T-helper 1 cell treated with Interleukin-12 subunit alpha and Interleukin-12 subunit beta and Interleukin-4 antibody, amounts not matched to agents 30 ng/mL and 1 ng/mL, for 36 hours (primary cell): ENCODE results near the gene RNF5. TPM values are rescaled to one million over a fixed set of nuclear protein-coding genes. Genes with fewer than 3 reads are reported as not detected.
"Not testable (repeated sequence)": the region's sequence is repeated elsewhere in the genome, so short reads cannot be mapped to it uniquely, and the experiment has no call there.

ENCODE experiments used
- intact Hi-C: fragments of 100-400 bp; cut with micrococcal nuclease; formaldehyde crosslinking; loops from one replicate; pipeline ENCODE4 v1.15.1; 2024
- total RNA-seq: library from RNA; stranded (reverse); gene quantifications from 2 replicates; pipeline ENCODE4 v1.2.3, GENCODE V29; 2022

The RNF5 gene, protein sequence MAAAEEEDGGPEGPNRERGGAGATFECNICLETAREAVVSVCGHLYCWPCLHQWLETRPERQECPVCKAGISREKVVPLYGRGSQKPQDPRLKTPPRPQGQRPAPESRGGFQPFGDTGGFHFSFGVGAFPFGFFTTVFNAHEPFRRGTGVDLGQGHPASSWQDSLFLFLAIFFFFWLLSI
- total RNA-seq: 47.0 and 50.0 TPM in 2 replicates

GRCh38 chr6:32177788-32178546 is at the start of gene RNF5:
Gene RNF5 (plus strand): TSS chr6:32178405. CDS start chr6:32178512, 107 bp downstream.
- intact Hi-C loops: loop anchor here (1.0 to 10.0 kb wide), 22 partner anchors 12 to 1851 kb away; partner anchors contain the start of genes ABHD16A, ATP6V1G2, BAG6 and BRD2

GRCh38 chr6:32128751-32129296 is 49.4 kb upstream of the RNF5 start:
- intact Hi-C loops: loop anchor here (1.0 to 10.0 kb wide), 7 partner anchors 19 to 1146 kb away; partner anchors contain the start of genes B3GALT4, DXO, GPANK1 and PRRC2A

DNA sequence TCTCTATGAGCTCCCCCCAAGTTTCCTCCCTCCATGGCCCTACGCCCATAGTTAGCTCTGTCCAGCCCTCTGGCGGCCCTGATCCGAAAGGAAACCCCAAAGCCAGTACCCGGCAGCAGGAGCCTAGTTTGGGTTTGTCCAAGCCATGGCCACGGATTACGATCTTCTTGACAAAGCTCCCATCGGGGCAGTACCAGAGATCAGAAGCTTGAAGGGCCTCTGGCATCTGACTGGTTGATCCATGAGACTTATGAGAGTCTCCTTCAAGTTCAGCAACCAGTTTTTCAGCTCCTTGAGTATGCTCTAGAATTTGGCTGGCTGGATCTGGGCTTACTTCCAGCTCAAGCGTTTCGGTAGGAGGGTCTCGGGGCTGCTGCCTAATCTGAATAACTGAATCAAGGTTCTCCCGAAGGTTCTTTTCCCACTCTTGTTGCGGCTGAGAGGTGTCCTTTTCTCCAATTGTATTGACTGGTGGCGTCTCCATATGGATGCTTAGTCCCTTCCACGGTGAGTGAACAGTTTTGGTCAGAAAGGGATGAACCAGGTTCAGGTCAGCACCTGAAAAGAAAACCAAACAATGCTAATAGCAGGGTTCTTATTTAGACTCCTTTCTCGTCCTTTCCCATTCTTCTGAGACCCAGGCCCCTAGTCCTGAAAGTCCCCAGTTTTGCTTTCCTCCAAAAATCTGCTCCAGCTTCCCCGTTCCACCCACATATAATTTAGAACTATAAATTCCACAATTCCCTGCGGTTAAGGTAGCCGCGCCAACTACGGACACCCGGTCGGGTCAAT is 48.7 kb upstream of the RNF5 start:
- intact Hi-C loops: loop anchor here (1.0 to 10.0 kb wide), 11 partner anchors 25 to 1285 kb away; partner anchors contain the start of genes B3GALT4, CUTA, GPANK1 and PBX2

DNA sequence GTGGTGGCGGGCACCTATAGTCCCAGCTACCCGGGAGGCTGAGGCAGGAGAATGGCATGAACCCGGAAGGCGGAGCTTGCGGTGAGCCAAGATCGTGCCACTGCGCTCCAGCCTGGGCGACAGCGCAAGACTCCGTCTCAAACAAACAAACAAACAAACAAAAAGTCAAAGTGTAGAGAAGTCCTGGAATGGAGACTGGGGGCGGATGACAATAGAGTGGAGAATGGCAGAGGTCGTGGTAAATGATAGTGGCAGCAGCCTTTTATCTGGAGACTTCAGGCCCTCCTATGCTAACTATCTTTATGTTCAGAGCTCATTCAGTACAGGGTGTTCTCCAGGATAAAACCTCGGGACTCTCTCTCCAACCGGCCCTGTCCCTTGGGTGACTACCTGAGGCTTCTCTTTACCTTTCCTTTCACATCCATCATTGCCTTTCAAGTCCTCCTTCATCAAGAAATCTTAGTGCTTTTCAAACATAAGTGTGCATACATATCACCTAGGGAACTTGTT is 46.7 kb upstream of the RNF5 start:
- intact Hi-C loops: loop anchor here (5.0 to 10.0 kb wide), 2 partner anchors 934 to 1283 kb away; partner anchors contain the start of genes CUTA and PHF1

DNA sequence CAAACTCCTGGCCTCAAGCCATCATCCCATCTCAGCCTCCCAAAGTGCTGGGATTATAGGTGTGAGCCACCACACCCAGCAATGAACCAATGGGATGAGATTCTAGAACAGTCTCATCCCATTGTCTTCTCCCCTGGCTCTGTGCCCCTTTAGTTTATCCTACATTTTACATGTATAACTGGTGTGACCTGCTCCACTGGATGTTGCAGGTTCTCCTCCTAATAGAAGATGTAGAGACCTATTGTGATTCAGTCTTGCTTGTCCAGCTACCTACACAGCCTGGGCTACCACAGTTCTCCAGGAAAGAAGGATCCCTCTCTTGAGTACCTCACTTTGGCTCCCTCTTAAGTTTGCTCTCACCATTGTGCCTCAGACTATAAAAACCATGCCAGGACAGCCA is 46.1 kb upstream of the RNF5 start:
- intact Hi-C loops: loop anchor here (5.0 to 10.0 kb wide), 2 partner anchors 935 to 1283 kb away; partner anchors contain the start of genes CUTA and PHF1

GRCh38 chr6:32133786-32134185 is 44.4 kb upstream of the RNF5 start:
- intact Hi-C loops: loop anchor here (5.0 to 10.0 kb wide), 2 partner anchors 936 to 1281 kb away; partner anchors contain the start of genes CUTA and PHF1

- intact Hi-C loops: loop anchor here (10.0 kb wide), 1 partner anchor 1277 kb away; the partner anchor contains the start of genes CUTA and PHF1
Measured at GRCh38 chr6:32137454-32137853, 40.8 kb upstream of the RNF5 start.

- intact Hi-C loops: loop anchor here (10.0 kb wide), 1 partner anchor 1275 kb away; the partner anchor contains the start of genes CUTA and PHF1
Measured at GRCh38 chr6:32139590-32139989, 38.6 kb upstream of the RNF5 start.

GRCh38 chr6:32140420-32141046 is 37.7 kb upstream of the RNF5 start:
- intact Hi-C loops: no loop called here

- intact Hi-C loops: not testable (repeated sequence)
Measured at GRCh38 chr6:32144238-32144637, 34.0 kb upstream of the RNF5 start.

- intact Hi-C loops: no loop called here
Measured at GRCh38 chr6:32146287-32146686, 31.9 kb upstream of the RNF5 start.

DNA sequence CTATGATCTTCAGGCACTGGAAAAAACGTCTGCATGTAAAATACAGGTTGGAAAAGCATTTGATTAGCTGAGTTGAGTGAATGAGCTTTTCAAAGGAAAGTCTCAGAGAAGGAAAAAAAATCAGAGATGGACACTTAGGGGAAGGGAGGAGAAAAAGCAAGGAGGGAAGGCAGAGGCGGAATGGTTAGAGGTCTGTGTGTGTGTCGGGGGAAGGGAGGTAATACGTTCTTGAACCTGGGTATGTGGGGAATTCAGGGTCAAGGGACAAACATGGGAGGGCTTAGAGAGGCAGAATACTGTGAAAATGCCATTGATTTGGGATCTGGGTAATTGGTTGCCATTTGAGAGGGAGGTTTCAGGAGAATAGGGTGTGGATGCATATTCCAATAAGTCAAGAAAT is 31.5 kb upstream of the RNF5 start:
- intact Hi-C loops: no loop called here

DNA sequence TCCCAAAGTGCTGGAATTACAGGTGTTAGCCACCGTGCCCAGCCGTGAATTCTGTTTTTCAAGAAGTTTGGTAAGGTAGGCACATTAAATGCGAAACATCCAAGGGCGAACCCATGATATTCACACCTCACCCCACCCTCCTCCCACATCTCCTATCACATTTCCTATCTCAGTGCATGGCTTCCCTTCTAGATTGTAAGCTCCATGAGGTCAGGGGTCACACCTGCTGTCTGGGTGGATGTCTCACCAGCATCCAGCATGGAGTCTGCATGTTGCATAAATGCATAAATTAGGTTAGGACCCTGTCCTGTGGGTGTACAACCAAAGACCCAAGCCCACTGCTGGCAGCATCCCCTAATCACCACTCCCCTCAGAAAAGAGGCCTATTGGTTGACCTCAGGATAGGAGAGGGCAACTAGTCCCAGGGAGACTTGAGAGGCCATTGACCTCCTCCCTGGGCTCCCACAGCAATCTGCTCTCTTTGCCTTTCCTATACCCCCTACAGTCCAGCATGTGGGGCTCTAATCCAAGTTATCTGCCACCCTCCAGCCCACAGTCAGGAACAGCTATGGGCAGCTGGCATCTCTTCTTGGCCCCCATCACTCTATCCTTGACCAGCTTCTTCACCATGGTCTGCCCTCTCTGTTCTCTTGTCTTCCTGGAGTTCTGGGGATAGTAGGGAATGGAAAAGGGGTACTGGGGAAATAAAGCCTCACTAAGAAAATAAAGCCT is 30.6 kb upstream of the RNF5 start:
- intact Hi-C loops: loop anchor here (1.0 kb wide), 3 partner anchors 19 to 48 kb away; partner anchors contain the start of genes ATF6B and RNF5

DNA sequence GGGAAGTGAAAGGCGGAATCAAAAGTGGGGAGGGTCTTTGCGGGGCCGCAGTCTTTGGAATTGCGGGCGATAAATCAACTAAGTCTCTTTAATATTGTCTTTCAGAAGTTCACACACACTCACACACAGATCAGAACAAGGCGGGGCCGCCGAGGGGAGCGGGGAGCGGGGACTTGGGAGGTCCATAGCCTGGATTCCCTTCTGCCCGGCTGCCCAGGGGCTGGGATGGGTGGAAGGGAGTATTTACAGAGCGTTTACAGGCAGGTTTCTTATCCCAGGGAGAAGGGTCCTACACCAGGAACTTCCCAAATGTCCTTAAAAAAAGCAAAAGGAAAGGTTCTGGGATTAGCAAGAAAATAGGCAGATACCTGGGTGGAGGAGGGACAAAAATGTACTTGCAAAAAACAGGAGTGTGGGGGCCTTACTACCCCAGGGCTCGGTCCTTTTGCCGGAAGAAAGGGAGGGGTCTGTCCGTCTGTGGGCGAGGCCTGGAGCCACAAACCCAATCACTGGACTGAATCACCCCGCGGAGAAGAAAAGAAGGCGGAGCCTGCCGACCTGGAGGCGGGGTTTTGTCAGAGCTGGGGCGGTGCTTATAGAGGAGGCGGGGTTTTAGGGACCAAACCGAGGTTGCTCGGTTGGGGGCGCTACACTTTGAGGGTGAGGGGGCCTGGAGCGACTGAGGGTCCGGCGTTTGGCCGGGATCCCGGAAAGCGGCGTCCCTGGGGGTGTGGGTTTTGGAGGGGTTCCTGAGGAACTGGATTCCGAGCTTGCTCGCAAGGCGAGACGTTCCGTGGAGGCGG is 29.7 kb upstream of the RNF5 start:
- intact Hi-C loops: loop anchor here (1.0 kb wide), 3 partner anchors 20 to 47 kb away; partner anchors contain the start of genes ATF6B and RNF5

- intact Hi-C loops: no loop called here
Measured at GRCh38 chr6:32149092-32149755, 29.0 kb upstream of the RNF5 start.

DNA sequence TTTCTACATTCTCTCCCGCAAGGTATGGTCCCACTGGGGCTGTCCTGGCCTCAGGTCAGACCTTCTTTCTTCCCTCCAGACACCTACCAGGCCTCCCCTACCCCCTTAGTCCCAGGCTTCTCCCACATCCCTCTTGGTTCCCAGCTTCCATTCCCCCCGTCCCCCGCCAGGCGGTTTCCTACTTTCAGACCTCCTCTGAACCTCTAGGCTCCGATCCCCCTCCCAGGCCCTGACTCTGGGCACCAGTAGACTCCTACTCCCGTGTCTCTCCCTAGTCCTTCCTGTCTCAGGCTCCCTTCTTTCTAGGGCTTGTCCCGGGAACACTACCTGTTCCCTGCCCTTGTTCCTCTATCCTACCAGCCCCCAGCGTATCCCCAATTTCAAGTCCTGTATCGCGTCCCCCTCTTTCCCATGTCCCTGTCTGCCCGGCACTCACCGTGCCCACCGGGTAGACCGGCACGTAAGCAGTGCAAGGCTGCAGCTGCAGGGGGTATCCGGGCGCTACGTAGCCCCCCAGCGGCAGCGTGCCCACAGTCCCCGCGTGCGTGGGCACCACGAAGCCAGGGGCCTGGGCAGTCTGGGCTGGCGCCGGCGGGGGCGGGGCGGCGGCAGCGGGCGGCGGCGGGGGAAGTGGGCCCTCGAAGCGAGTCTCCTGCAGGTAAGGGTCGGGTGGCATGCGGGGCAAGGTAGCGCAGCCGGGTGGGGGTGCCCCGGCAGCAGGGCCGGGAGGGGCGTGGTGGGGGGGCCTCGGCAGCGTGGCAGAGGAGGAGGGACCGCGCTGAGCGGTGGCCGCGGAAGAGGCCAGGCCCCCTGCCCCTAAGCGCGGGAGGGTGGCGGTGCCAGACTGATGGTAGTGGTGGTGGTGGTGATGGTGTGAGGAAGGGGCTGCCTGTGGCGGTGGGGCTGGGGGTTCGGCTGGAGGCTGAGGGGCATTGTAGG is 28.0 kb upstream of the RNF5 start:
- intact Hi-C loops: no loop called here
